Measurements from ENCODE around the gene TUBGCP3.

- TF ChIP-seq EZH2 (IDR thresholded peaks at IDR 0.05; ENCODE audit: low read depth) = no peak
- TF ChIP-seq CTCF (conservative IDR thresholded peaks at IDR 0.05) = no peak
These were observed 56.6 kb downstream of the TUBGCP3 start for GRCh38 chr13:112531263-112531794.

Data from PC-9 (cell line).